ENCODE results near the gene SPTLC2. TPM values are rescaled to one million over a fixed set of nuclear protein-coding genes. Genes with fewer than 3 reads are reported as not detected.
"Not testable (repeated sequence)": the region's sequence is repeated elsewhere in the genome, so short reads cannot be mapped to it uniquely, and the experiment has no call there.

Gene SPTLC2
- 18.1 TPM for total RNA-seq
- 10 to 100 TPM in 2 of 4 donors, 1 to 10 TPM in 2; 8.9 to 11.4 (median 9.8) TPM for polyA plus RNA-seq

DNA sequence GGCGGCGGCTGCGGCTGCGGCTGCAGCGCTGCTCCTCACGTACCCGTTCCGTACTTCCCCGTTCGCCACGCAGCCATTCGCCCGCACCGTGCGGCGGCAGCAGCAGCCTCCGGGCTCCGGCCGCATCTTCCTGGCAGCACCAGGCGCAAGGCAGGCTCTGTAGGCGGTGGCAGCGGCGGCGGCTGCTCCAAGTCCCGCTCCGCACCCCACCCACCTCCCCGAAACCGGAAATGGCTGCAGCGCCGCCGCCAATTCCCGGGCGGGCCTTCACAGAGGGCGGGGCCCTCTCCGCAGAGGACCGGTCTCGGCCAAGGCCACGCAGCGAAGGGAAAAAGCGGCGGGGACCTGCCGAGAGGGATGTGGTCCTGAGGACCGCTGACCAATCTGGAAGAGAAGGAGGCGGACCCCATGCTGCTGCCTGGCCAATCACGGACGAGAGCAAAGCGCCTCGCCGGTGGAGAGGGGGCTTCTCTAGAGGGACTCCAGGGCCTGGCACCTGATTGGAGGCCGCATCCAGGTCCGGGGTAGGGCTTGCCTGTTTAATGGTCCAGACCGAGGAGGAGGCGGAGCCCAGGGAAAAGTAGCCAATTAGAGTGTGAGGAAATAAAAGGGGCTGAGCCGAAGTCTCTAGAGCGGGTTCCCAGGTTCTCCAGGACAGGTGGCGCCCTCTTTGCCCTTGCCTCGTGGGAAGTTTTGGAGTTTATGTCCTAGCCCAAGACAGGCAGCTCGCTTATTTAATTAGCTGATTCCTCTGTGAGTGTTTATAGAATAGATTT lies at the start of gene SPTLC2:
TSS of gene SPTLC2 (minus strand) at position 184 of the 776 bp plus-strand sequence. CDS start at position 126, 58 bp downstream.
- Histone ChIP-seq H3K27me3 (ENCODE audit: control insufficient read depth, insufficient read depth, low read length) (no peaks in the 10 kb centered on the region), H3K4me1 (ENCODE audit: control insufficient read depth, insufficient read depth, low read length, poor library complexity, severe bottlenecking) (peaks cover 24% of the 10 kb centered on the region), H3K4me3 (ENCODE audit: low read depth, low read length) (peak within 1 kb of the TSS; percentile 90), H3K9me3 (ENCODE audit: control insufficient read depth in 2 of 2, low read length in 2 of 2) (no peaks in the 10 kb centered on the region), H3K36me3 (ENCODE audit: control insufficient read depth, insufficient read depth, low read length) (no peaks in the 10 kb centered on the region), H3K27ac (ENCODE audit: insufficient read depth, low read length, poor library complexity, severe bottlenecking) (peak within 1 kb of the TSS; percentile 72)
- Mint-ChIP-seq H3K36me3 (peaks cover 5% of the 10 kb centered on the region), H3K9me3 (peaks cover 0 to 3% (median 0%) of the 10 kb centered on the region in 7 donors), H3K4me3 (peak within 1 kb of the TSS; percentile 90 to 97 (median 92)), H3K4me1 (peaks cover 23 to 51% (median 27%) of the 10 kb centered on the region in 4 donors), H3K27me3 (no peaks in the 10 kb centered on the region), H3K27ac (peak within 1 kb of the TSS; percentile 83 to 94 (median 87))
- peak; percentile 96 to 99 (median 97) for DNase-seq
- peak; percentile 98 to 99 for ATAC-seq (ENCODE audit: low read depth in 2 of 2)

DNA sequence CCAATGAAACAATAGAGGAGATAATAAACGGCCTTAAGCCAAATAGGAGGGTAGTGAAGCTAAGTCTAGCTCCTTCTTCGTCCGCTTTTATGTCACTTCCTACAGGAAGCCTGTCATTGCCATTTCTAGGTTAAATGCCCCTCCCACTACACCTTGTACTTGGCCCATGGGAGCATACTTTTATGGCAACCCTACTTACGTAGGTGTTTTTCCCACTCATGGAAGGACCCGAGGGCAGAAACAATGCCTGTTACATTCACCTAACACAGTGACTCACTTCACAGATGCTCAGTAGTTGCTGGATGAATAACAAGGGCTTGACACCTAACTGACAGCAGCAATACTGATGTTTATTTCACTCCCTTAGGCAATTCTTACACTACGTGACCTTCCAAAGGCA lies 46.9 kb upstream of the SPTLC2 start:
- H3K9me3 ChIP-seq (ENCODE audit: control insufficient read depth in 2 of 2, low read length in 2 of 2), result no peaks in the 10 kb centered on the region
- no peak overlapping the region for H3K27ac Mint-ChIP-seq
- H3K4me3 Mint-ChIP-seq, result no peak overlapping the region
- ATAC-seq (ENCODE audit: low read depth in 2 of 2), result no peak
- H3K9me3 Mint-ChIP-seq, result no peaks in the 10 kb centered on the region
- H3K27ac ChIP-seq (ENCODE audit: insufficient read depth, low read length, poor library complexity, severe bottlenecking), result no peak overlapping the region
- no peaks in the 10 kb centered on the region for H3K36me3 Mint-ChIP-seq
- DNase-seq, result no peak
- H3K27me3 Mint-ChIP-seq, result no peaks in the 10 kb centered on the region
- H3K27me3 ChIP-seq (ENCODE audit: control insufficient read depth, insufficient read depth, low read length), result no peaks in the 10 kb centered on the region
- H3K4me3 ChIP-seq (ENCODE audit: low read depth, low read length), result no peak overlapping the region
- H3K36me3 ChIP-seq (ENCODE audit: control insufficient read depth, insufficient read depth, low read length), result no peaks in the 10 kb centered on the region
- H3K4me1 Mint-ChIP-seq, result peaks cover 0 to 6% (median 2%) of the 10 kb centered on the region in 4 donors
- no peaks in the 10 kb centered on the region for H3K4me1 ChIP-seq (ENCODE audit: control insufficient read depth, insufficient read depth, low read length, poor library complexity, severe bottlenecking)

DNA sequence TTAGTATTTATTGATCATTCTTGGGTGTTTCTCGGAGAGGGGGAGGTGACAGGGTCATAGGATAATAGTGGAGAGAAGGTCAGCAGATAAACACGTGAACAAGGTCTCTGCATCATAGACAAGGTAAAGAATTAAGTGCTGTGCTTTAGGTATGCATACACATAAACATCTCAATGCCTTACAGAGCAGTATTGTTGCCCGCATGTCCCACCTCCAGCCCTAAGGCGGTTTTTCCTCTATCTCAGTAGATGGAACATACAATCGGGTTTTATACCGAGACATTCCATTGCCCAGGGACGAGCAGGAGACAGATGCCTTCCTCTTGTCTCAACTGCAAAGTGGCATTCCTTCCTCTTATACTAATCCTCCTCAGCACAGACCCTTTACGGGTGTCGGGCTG lies 45.1 kb upstream of the SPTLC2 start:
- H3K9me3 ChIP-seq (ENCODE audit: control insufficient read depth in 2 of 2, low read length in 2 of 2); H3K27me3 Mint-ChIP-seq; H3K27ac ChIP-seq (ENCODE audit: insufficient read depth, low read length, poor library complexity, severe bottlenecking); H3K9me3 Mint-ChIP-seq; ATAC-seq (ENCODE audit: low read depth in 2 of 2); H3K4me3 Mint-ChIP-seq; H3K36me3 ChIP-seq (ENCODE audit: control insufficient read depth, insufficient read depth, low read length); H3K4me3 ChIP-seq (ENCODE audit: low read depth, low read length); H3K4me1 Mint-ChIP-seq; DNase-seq; H3K4me1 ChIP-seq (ENCODE audit: control insufficient read depth, insufficient read depth, low read length, poor library complexity, severe bottlenecking); H3K27ac Mint-ChIP-seq; H3K27me3 ChIP-seq (ENCODE audit: control insufficient read depth, insufficient read depth, low read length); H3K36me3 Mint-ChIP-seq: not testable (repeated sequence)

DNA sequence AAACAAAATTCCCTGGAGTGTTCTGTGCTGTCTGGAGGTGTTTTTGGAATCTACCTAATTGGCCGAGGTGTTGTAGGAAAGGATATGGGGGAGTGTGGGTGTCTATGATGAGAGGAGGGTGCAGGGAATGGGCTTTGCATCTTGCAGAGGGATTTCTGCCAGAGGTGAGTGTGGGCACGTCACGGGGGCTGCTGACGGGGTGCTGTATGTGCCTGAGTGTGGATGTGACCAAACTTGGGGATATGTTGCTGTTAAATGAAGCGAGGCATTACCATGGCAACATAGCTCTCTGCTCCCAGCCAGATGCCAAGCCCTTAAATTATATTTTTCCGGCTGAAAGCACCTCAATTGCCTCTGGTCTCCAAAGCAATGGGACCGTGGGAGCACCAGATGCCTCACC lies 44.3 kb upstream of the SPTLC2 start:
- Mint-ChIP-seq H3K9me3 (no peaks in the 10 kb centered on the region), H3K4me1 (no peaks in the 10 kb centered on the region), H3K4me3 (no peak overlapping the region), H3K27ac (no peak overlapping the region), H3K27me3 (no peaks in the 10 kb centered on the region), H3K36me3 (no peaks in the 10 kb centered on the region)
- H3K4me3 ChIP-seq (ENCODE audit: low read depth, low read length), result no peak overlapping the region
- no peak overlapping the region for H3K27ac ChIP-seq (ENCODE audit: insufficient read depth, low read length, poor library complexity, severe bottlenecking)
- no peaks in the 10 kb centered on the region for H3K4me1 ChIP-seq (ENCODE audit: control insufficient read depth, insufficient read depth, low read length, poor library complexity, severe bottlenecking)
- ATAC-seq (ENCODE audit: low read depth in 2 of 2) (no peak), DNase-seq (no peak)
- H3K36me3 ChIP-seq (ENCODE audit: control insufficient read depth, insufficient read depth, low read length), result no peaks in the 10 kb centered on the region
- no peaks in the 10 kb centered on the region for H3K9me3 ChIP-seq (ENCODE audit: control insufficient read depth in 2 of 2, low read length in 2 of 2)
- no peaks in the 10 kb centered on the region for H3K27me3 ChIP-seq (ENCODE audit: control insufficient read depth, insufficient read depth, low read length)

DNA sequence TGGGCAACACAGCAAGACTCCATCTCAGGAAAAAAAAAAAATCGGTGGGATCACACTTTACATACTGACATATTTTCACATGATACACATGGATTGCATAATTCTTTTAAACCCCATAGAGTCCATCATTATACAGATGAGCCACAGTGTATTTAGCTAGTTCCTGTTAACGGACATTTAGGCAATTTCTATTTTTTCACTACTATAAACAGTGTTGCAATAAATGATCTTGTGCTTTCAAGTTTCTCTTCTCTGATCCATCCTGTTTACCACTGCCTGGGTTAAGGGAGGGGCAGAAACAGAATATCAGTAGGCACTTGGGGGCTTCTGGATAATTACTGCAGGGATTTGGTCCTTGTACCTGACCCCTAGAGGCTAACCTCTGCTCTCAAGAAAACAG lies 43.4 kb upstream of the SPTLC2 start:
- Mint-ChIP-seq H3K27ac (no peak overlapping the region), H3K4me3 (no peak overlapping the region), H3K36me3 (no peaks in the 10 kb centered on the region), H3K4me1 (no peaks in the 10 kb centered on the region), H3K27me3 (no peaks in the 10 kb centered on the region), H3K9me3 (no peaks in the 10 kb centered on the region)
- Histone ChIP-seq H3K27me3 (ENCODE audit: control insufficient read depth, insufficient read depth, low read length) (no peaks in the 10 kb centered on the region), H3K9me3 (ENCODE audit: control insufficient read depth in 2 of 2, low read length in 2 of 2) (no peaks in the 10 kb centered on the region), H3K4me1 (ENCODE audit: control insufficient read depth, insufficient read depth, low read length, poor library complexity, severe bottlenecking) (no peaks in the 10 kb centered on the region), H3K4me3 (ENCODE audit: low read depth, low read length) (no peak overlapping the region), H3K27ac (ENCODE audit: insufficient read depth, low read length, poor library complexity, severe bottlenecking) (no peak overlapping the region), H3K36me3 (ENCODE audit: control insufficient read depth, insufficient read depth, low read length) (no peaks in the 10 kb centered on the region)
- no peak for DNase-seq
- ATAC-seq (ENCODE audit: low read depth in 2 of 2), result no peak

DNA sequence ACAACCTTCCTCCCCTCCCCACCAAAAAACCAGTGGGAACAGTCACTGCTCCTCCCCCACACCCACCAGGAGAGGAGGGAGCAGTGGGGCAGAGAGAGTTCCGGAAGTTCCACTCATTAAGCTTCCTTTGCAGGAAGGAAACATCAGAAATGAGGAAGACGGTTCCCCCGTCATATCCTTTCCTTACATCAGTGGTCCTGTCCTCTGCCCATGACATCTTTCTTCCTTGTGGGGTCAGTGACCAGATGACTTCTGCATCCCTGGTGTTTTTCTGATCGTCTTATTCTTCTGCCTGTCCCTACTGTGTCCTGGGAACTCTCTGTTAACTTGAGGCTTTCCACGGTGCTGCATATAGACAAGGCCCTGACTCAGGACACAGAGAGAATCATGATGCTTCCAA lies 40.8 kb upstream of the SPTLC2 start:
- Mint-ChIP-seq H3K36me3 (no peaks in the 10 kb centered on the region), H3K9me3 (no peaks in the 10 kb centered on the region), H3K27ac (no peak overlapping the region), H3K4me1 (peaks cover 0 to 2% (median 0%) of the 10 kb centered on the region in 4 donors), H3K4me3 (no peak overlapping the region), H3K27me3 (no peaks in the 10 kb centered on the region)
- no peak for ATAC-seq (ENCODE audit: low read depth in 2 of 2)
- DNase-seq, result no peak
- H3K27ac ChIP-seq (ENCODE audit: insufficient read depth, low read length, poor library complexity, severe bottlenecking), result no peak overlapping the region
- no peaks in the 10 kb centered on the region for H3K36me3 ChIP-seq (ENCODE audit: control insufficient read depth, insufficient read depth, low read length)
- no peak overlapping the region for H3K4me3 ChIP-seq (ENCODE audit: low read depth, low read length)
- H3K4me1 ChIP-seq (ENCODE audit: control insufficient read depth, insufficient read depth, low read length, poor library complexity, severe bottlenecking), result no peaks in the 10 kb centered on the region
- no peaks in the 10 kb centered on the region for H3K27me3 ChIP-seq (ENCODE audit: control insufficient read depth, insufficient read depth, low read length)
- no peaks in the 10 kb centered on the region for H3K9me3 ChIP-seq (ENCODE audit: control insufficient read depth in 2 of 2, low read length in 2 of 2)

- no peaks in the 10 kb centered on the region for H3K9me3 ChIP-seq (ENCODE audit: control insufficient read depth in 2 of 2, low read length in 2 of 2)
- H3K27me3 ChIP-seq (ENCODE audit: control insufficient read depth, insufficient read depth, low read length), result no peaks in the 10 kb centered on the region
- no peaks in the 10 kb centered on the region for H3K36me3 Mint-ChIP-seq
- H3K4me3 ChIP-seq (ENCODE audit: low read depth, low read length), result no peak overlapping the region
- DNase-seq, result no peak
- ATAC-seq (ENCODE audit: low read depth in 2 of 2), result no peak
- H3K27ac ChIP-seq (ENCODE audit: insufficient read depth, low read length, poor library complexity, severe bottlenecking), result no peak overlapping the region
- H3K4me1 Mint-ChIP-seq, result peaks cover 0 to 2% (median 0%) of the 10 kb centered on the region in 4 donors
- no peaks in the 10 kb centered on the region for H3K4me1 ChIP-seq (ENCODE audit: control insufficient read depth, insufficient read depth, low read length, poor library complexity, severe bottlenecking)
- peaks cover 0 to 4% (median 0%) of the 10 kb centered on the region in 7 donors for H3K9me3 Mint-ChIP-seq
- peak overlapping the region in 2 of 3 donors; percentile 37 to 46 for H3K27ac Mint-ChIP-seq
- H3K27me3 Mint-ChIP-seq, result peaks cover 5% of the 10 kb centered on the region
- no peaks in the 10 kb centered on the region for H3K36me3 ChIP-seq (ENCODE audit: control insufficient read depth, insufficient read depth, low read length)
- H3K4me3 Mint-ChIP-seq, result no peak overlapping the region
Measured at GRCh38 chr14:77654001-77654441, 37.6 kb upstream of the SPTLC2 start.

- Histone ChIP-seq H3K36me3 (ENCODE audit: control insufficient read depth, insufficient read depth, low read length) (no peaks in the 10 kb centered on the region), H3K4me1 (ENCODE audit: control insufficient read depth, insufficient read depth, low read length, poor library complexity, severe bottlenecking) (no peaks in the 10 kb centered on the region), H3K27me3 (ENCODE audit: control insufficient read depth, insufficient read depth, low read length) (no peaks in the 10 kb centered on the region), H3K9me3 (ENCODE audit: control insufficient read depth in 2 of 2, low read length in 2 of 2) (no peaks in the 10 kb centered on the region), H3K4me3 (ENCODE audit: low read depth, low read length) (no peak overlapping the region), H3K27ac (ENCODE audit: insufficient read depth, low read length, poor library complexity, severe bottlenecking) (no peak overlapping the region)
- no peak overlapping the region for H3K4me3 Mint-ChIP-seq
- ATAC-seq (ENCODE audit: low read depth in 2 of 2), result no peak
- peaks cover 0 to 2% (median 0%) of the 10 kb centered on the region in 4 donors for H3K4me1 Mint-ChIP-seq
- H3K27me3 Mint-ChIP-seq, result peaks cover 9% of the 10 kb centered on the region
- peaks cover 0 to 5% (median 0%) of the 10 kb centered on the region in 7 donors for H3K9me3 Mint-ChIP-seq
- no peaks in the 10 kb centered on the region for H3K36me3 Mint-ChIP-seq
- no peak for DNase-seq
- H3K27ac Mint-ChIP-seq, result no peak overlapping the region
Measured at GRCh38 chr14:77649326-77649725, 32.9 kb upstream of the SPTLC2 start.

Data from CD4-positive, CD25-positive, alpha-beta regulatory T cell (primary cell).